HG03108 (cell line): ENCODE results near the gene RSRC1.
"Not testable (repeated sequence)": the region's sequence is repeated elsewhere in the genome, so short reads cannot be mapped to it uniquely, and the experiment has no call there.

ENCODE experiments used
- ATAC-seq: cut with Tn5 transposase; IDR thresholded peaks from one replicate; pipeline ENCODE4 v1.9.1; 2021; ENCODE audit warnings: moderate library complexity; ENCODE audit not compliant: unreplicated experiment

RSRC1 gene

DNA sequence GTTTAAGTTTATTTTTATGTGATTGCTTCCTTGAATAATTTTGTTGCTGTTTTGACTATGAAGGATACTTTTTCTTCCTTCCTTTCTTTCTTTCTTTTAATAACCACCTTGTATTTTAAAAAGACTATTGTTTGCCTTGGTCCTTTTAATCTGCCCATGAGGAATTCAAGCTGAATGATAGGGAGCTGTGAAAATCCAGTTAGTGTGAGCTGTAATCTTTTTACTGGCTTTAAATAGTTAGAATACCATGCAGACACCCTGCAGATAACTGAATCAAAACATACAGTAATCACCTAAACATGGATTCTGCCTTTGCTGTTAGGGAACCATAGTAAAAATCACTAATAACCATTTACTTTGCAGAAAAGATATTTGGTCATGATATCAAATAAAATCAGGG is 110.7 kb downstream of the RSRC1 start:
- ATAC-seq = no peak

DNA sequence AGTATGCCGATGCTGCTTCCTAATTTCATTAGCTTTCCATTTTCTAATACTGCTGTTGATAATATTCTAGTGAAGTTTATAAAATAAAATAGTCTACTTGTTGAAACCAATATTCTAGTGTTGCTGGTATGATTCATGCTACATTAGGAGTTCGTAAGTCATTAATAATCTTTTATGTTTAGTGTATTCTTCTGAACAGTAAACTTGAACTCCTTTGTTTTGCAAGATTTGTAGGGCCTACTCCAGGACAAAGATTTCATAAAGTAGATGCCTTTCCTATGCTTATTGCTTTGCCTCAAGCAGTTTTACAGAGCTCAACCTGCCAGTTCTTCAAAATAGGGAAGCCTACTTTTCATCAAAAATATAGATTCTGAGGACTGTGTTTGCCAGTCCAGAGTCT is 111.5 kb downstream of the RSRC1 start:
- ATAC-seq = no peak

DNA sequence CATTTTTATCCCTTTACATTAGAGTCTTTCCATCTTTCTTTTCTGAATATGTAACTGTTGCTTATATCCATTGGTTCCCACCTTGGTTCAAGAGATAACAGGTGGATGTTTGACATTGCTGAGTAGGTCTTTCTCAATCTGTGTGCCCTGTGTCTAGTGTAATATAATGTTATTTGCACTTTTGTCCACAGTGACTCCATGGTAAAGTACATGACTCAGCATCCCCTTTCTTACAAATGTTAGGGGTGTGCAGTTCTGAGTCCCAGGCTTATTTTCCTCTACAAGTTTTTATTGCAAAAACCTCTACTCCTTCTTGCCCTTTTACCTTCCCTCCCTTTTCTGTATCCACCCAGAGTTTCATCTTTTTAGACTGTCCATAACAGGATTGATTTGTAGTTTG is 116.5 kb downstream of the RSRC1 start:
- ATAC-seq = no peak

DNA sequence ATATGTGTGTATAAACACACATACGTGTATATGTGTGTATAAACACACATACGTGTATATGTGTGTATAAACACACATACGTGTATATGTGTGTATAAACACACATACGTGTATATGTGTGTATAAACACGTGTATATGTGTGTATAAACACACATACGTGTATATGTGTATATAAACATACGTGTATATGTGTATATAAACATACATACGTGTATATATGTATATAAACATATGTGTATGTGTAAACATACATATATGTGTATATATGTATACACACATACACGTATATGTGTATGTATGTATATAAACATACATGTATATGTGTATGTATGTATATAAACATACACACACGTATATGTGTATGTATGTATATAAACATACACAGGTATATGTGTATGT is 119.1 kb downstream of the RSRC1 start:
- ATAC-seq = not testable (repeated sequence)

DNA sequence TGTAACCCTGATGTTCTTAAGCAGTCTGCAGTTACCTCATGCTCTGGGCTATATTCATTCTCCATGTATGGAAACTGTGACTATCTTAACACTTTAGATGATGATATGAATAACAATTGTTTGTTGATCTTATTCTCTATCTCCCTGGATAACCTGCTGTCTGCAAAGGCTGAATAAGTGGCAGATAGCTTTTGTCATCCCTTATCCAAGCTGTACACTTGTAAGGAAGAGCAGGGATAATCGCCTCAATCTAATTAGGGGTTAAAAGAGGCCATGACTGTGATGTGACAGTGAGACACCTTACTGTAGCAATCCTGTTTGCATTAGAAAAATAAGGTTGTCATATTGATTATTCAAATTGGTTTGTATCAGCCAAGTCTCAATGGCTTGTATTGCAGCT is 123.9 kb downstream of the RSRC1 start:
- ATAC-seq = no peak

DNA sequence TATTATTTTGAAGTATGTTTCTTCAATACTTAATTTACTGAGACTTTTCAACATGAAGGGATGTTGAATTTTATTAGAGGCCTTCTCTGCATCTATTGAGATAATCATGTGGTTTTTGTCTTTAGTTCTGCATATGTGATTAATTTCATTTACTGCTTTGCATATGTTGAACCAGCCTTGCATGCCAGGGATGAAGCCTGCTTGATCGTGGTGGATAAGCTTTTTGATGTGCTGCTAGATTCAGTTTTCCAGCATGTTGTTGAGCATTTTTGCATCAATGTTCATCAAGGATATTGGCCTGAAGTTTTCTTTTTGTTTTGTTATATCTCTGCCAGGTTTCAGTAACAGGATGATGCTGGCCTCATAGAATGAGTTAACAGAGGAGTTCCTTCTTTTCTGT is 134.4 kb downstream of the RSRC1 start:
- no peak for ATAC-seq

DNA sequence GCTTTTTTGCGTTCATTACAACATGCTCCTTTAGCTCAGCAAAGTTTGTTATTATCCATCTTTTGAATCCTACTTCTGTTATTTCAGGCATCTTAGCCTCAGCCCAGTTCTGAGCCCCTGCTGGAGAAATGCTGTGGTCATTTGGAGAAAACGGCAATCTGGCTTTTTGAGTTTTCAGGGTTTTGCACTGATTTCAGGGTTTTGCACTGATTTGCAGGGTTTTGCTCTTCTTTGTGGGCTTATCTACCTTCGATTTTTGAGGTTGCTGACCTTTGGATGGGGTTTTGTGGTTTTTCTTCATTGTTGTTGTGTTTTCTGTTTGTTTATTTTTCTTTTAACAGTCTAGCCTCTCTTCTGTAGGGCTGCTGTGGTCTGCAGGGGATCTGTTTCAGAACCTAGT is 137.4 kb downstream of the RSRC1 start:
- no peak for ATAC-seq

DNA sequence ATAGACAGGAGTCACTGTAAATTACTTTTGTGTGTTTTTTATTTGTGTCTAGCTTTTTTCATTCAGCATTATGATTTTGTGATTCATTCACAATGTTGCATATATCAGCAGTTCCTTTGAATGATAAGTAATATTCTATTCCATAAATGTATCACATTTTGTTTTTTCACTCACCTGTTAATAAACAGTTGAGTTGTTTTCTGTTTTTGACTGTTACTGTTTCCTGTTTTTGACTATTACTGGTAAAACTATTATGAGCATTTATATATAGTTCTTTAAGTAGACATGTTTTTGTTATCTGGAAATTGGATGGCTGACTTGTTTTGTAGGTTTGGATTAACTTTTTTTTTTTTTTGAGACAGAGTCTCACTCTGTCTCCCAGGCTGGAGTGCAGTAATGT is 138.4 kb downstream of the RSRC1 start:
- ATAC-seq = no peak

DNA sequence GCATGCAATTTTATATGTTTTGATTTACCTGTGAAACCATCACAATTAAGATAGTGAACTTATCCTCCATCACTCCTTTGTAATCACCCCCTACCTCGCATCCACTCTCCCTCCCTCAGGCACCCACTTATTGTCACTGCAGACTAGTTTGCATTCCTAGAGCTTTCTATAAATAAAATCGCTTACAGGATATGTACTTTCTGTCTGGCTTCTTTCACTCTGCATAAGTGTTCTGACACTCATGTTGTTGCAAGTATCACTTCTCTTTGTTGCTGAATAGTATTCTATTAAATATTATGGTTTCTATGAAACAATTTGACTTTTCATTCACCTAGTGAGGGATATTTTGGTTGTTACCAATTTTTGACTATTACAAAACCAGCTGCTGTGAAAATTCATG is 139.3 kb downstream of the RSRC1 start:
- ATAC-seq = peak; percentile 80

DNA sequence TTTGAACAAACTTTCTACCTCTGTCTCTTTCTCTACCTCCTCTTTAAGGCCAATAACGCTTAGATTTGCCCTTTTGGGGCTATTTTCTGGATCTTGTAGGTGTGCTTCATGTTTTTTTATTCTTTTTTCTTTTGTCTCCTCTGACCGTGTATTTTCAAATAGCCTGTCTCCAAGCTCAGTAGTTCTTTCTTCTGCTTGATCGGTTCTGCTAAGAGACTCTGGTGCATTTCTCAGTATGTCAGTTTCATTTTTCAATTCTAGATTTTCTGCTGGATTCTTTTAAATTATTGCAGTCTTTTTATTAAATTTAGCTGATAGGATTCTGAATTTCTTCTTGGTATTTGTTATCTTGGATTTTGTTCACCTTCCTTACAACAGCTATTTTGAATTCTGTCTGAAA is 148.7 kb downstream of the RSRC1 start:
- no peak for ATAC-seq

DNA sequence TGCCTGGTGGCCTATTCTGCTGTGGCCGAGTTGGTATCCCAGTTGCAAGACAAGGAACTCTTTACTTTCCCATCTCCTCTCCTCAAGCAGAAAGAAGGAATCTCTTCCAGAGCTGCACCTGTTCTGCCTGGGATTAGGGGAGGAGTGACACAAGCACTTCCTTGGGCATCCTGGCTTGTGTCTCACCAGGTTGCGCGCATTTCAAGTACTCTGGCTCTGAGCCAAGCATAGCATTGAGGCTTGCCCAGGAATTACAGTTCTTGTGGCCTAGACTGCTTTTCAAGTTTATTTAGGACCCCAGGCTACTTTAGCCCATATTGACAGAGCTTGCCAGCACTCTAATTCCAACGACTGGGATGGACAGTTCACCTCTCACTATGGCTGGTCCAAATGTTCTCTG is 150.5 kb downstream of the RSRC1 start:
- no peak for ATAC-seq

DNA sequence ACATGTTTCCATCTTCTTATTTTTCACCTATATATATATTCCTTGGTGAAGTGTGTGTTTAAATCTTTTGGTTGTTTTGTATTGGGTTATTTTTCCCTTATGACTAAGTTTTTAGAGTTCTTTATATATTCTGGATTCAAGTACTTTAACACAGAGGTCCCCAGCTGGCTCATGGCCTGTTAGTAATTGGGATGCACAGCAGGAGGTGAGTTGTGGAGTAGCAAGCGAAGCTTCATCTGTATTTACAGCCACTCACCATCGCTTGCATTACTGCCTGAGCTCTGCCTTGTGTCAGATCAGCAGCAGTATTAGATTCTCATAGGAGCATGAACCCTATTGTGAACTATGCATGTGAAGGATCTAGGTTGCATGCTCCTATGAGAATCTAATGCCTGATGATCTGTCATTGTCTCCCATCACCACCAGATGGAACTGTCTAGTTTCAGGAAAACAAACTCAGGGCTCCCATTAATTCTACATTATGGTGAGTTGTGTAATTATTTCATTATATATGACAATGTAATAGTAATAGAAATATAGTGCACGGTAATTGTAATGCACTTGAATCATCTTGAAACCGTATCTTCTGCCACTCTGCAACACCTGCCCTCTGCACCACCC is 151.6 kb downstream of the RSRC1 start:
- no peak for ATAC-seq

DNA sequence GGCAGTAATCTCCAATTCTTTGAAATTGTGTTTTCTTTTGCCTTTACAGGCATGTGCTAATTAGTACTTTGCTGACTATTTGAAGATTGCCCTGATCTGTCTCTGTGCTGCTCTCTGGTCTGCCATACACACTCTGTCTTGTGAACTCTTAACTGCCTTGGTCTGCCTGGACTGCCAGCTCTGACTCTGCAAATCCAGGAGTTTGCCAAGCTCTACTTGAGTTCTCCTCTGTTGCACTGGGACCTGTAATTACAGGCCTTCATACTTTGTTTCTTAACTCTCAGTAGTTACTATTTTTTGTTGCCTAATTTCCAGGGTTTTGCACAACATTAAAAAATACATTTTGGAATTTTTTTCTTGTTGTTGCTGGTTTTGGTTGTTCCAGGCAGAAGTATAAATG is 155.0 kb downstream of the RSRC1 start:
- no peak for ATAC-seq

DNA sequence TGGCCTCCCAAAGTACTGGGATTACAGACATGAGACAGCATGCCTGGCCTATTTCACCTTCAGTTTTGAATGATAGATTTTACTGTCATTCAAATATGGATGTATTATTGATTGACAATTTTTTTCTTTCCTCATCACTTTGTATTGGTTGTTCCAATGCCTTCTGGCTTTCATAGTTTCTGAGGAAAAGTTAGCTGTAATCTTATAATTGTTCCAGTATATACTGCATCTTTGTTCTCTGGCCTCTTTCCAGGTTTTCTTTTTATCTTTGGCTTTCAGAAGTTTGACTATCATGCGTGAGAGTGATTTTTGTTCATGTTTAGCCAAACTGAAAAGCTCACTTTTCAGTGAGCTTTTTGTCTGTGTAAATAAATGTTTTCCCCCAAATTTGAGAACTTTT is 157.1 kb downstream of the RSRC1 start:
- no peak for ATAC-seq

DNA sequence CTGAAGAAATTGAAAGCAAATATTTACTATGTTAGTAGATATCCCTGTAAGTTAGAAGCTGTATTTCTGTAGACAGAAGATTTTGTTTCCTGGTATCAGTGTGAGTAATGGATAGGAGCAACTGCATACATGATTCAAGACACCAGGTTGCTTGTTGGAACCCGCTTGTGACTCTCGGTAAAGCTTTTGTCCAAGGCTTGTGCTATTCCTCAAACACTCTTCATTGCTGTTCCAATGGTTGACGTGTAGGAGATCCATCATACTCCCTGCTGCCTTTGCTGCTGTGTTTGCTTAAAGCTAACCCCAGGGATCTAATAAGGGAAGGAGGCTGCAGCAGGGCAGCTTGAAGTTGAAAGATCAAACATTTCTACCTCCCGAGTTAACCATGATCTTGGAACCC is 160.1 kb downstream of the RSRC1 start:
- ATAC-seq = no peak

DNA sequence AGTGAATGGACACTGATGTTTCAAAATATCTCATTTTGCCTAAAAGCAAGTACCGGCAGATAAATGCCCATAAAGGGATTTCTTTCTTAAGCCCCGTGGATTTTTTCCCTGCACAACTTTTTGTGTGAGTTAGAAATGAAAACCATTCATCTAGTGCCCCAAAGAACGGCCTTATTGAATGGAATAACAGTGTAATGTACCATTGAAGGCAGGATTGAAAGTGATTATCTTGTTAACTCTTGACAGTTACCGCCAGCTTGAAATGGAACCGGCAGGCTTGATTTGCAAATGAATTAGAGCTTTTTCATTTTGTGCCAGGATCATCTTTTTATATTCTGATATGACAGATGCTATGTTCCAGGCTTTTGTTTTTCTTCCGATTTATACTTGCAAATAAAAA is 162.2 kb downstream of the RSRC1 start:
- no peak for ATAC-seq

DNA sequence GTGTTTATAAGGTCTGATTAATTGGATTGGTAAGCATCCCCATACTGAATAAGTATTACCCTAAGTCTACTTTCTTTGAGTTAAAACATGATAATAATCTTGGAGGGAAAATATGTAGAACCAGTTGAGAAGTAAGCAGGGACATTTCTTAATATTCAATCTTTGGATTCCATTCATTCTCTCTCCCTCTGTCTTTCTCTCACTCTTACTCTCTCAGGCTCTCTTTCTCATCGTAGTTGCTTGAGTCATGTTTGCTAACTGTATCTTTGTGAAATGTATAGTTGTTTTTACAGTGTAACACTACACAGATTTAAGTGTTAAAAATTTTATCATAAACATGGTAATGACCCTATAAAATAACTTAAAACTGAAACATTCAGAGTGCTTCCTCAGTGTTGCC is 163.8 kb downstream of the RSRC1 start:
- ATAC-seq = no peak

DNA sequence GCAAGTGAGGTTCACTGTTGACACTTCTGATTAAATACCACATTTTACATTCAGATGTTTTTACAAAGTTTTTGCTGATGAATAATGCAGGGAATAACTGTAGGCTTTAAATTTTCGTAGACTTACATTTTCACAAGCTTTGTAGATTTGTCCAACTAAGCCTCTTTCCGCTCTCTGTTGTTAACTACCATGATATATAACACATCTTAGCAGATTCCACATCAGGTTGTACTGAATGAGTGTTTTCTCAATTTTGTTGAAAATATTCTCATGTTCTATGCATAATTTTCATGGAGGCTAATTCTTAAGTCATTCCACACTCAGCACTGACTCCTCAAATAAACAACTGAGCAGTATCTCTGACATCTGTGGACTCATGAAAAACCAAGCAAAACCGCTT is 168.3 kb downstream of the RSRC1 start:
- no peak for ATAC-seq

DNA sequence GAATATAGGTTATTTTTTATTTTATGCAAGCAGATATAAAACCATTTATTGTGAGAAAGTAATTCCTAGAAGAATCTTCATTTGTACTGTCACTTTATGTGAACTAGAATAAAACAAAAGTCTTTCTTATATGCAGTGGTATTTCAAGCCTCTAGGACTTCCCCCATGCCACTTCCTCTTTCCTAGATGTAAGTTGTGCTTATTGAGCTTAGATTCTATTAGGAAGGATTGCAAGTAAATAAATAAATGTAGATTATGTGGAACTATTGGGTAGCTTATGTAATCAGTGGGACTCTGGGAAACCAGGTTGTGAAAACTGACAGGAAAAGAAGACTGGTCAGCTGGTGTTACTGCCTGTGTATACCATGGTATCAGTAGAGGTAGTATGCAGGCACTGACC is 169.7 kb downstream of the RSRC1 start:
- ATAC-seq = no peak

DNA sequence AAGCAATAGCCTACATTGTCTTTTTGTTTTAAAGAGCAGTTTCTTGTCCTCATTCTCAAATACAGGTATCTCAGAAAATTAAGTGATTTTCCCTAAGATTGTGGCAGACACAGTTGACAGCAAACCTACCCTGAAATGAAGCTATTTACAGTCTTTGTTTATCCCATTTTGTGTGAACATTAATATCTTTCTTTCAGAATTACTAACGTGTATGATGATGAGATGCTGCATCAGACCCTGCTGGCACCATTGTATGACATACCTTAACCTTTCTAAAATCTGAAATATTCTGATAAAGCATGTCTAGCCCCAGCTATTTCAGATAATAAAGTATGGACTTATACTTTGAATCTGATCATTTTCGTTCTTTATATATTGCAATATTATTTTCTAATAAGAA is 185.9 kb downstream of the RSRC1 start:
- ATAC-seq = no peak

DNA sequence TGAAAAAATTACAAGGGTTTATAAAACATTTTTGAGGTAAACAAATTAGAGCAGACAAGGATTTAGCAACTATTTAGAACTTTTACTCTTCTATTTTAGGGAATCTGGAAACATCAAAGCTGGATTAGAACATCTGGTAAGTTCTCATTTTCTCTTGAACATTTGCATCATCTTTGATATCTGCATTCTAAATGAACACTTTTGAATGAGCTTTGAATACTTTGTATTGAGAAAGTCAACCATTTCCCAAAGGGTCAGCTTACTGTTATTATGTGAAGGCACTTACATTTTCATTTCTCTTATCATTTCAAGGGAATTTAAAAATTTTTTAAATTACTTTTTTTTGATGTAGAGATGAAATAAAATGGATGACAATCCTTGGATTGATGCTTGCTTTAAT is 188.1 kb downstream of the RSRC1 start:
- no peak for ATAC-seq

DNA sequence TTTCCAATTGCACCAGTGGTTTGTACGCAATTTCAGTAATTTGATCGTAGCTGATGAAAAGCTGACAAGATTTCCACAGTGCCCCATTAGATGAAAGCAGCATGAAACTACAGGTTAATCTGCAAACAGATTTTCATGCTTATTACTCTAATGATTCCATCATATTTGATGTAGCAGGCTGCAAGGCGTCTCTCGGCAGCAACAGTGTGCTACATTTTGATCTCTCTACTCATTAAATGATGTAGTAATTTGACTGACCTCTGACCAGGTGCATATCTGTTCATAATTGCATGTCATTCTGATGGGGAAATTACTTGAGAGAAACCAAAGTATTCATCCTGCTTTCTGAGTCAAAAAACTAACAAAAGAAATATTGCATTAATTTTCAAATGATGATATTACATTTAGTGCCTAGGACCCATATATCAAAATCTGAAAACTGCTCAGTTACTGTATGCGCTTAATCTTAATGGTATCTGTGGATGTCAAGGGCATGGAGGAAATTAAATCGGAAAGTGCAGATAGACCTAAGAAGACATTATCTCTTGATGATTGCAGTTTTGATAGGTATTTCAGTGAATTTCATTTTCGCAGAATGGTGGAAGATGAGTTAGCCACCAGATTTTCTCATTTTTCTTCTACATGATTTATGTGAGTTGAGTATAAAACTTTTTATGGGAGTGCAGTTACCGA is 198.5 kb downstream of the RSRC1 start:
- ATAC-seq = no peak

DNA sequence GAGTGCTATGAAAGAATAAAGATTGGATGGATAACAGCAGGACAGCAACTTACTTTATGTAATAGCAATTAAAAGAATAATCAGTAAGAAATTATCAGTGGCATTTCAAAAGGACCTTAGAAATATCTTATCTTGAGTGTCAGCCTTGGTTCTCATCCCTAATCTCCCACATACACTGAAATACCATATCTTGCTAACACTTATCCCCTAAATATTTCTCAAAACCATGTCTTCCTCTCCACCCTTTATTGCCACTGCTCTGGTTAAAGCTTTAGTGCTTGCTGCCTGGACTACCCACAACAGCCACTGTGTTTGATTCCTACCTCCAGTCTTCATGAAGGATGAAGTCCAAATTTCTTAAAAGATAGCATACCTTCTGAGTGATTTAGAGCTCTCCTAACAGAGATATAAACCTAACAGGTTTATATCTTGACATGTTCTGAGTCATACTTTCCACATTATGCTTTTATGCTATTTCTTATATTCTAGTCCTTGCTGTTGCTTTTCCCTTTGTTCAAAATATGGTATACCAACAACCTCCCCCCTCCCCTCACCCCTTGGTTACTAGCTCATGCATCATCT is 202.8 kb downstream of the RSRC1 start:
- no peak for ATAC-seq
